ENCODE measurements around the gene RUNX1. TPM values are rescaled to one million over a fixed set of nuclear protein-coding genes. Genes with fewer than 3 reads are reported as not detected.

Gene RUNX1
- polyA plus RNA-seq, 3 donors: 6.2 to 49.7 (median 8.7) TPM

- H3K4me3 Mint-ChIP-seq: no peak overlapping the region
Observed at GRCh38 chr21:34919406-34919805, 129.7 kb downstream of the RUNX1 start.

DNA sequence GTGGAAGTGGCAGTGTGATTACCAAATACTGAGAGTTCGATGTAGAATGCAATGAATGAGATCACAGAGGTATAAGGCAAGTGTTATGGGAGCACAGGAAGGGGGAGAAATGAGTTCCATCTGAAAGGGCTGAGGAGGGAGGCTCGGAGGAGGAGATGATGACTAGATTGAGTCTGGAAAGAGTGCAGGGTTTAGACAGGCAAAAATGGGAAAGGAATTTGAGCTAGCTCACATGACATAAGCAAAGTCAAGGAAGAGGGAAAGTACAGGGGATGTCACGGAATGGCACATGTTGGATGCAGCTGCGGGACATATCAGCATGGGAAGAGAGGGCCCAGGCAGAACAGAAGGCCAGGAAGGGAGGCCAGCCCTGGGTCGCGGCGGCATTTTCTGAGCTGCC lies 132.7 kb downstream of the RUNX1 start:
- Histone ChIP-seq H3K4me1 (ENCODE audit: control insufficient read depth in 1 of 2, insufficient read depth in 2 of 2, low read length in 2 of 2) (peaks cover 30 to 36% of the 10 kb centered on the region in 2 donors), H3K9me3 (replicated peaks in 1 of 2; ENCODE audit: control insufficient read depth in 1 of 2, insufficient read depth in 1 of 2, low read length in 2 of 2) (no peaks in the 10 kb centered on the region), H3K9ac (ENCODE audit: insufficient read depth, low read length, poor library complexity, severe bottlenecking) (no peak overlapping the region), H3K36me3 (replicated peaks in 1 of 2; ENCODE audit: control insufficient read depth in 1 of 2, insufficient read depth in 2 of 2, low read length in 2 of 2) (no peaks in the 10 kb centered on the region), H2AFZ (ENCODE audit: insufficient read depth, low read depth, low read length, poor library complexity, severe bottlenecking) (no peak overlapping the region), H3K4me3 (replicated peaks in 1 of 3; ENCODE audit: low read depth in 2 of 3, low read length in 3 of 3) (no peak overlapping the region), H3K27me3 (ENCODE audit: control insufficient read depth in 2 of 2, insufficient read depth in 2 of 2, low read length in 2 of 2) (no peaks in the 10 kb centered on the region), H4K20me1 (ENCODE audit: insufficient read depth, low read length) (peaks cover 35% of the 10 kb centered on the region), H3K79me2 (ENCODE audit: insufficient read depth, low read length) (peaks cover 99% of the 10 kb centered on the region), H3K27ac (ENCODE audit: low read depth in 1 of 2, low read length in 2 of 2) (no peak overlapping the region), H3K4me2 (replicated peaks; ENCODE audit: extremely low read depth, low read length, poor library complexity, severe bottlenecking) (no peak overlapping the region)
- Mint-ChIP-seq H3K4me3 (no peak overlapping the region), H3K36me3 (peaks cover 19 to 21% of the 10 kb centered on the region in 2 donors), H3K4me1 (peaks cover 58% of the 10 kb centered on the region), H3K9me3 (no peaks in the 10 kb centered on the region), H3K27me3 (ENCODE audit: low read depth in 3 of 3) (no peaks in the 10 kb centered on the region), H3K27ac (peak overlapping the region in 1 of 7 donors; percentile 43)
- no peak for TF ChIP-seq CTCF (IDR thresholded peaks at IDR 0.05)
- no peak for DNase-seq
- intact Hi-C loops (cut with micrococcal nuclease): no loop called here
- WGBS (ENCODE audit: insufficient coverage): 54% methylated on average over 3 of the region's 7 CpGs

More at GRCh38 chr21:34919406-34919805, 129.7 kb downstream of the RUNX1 start:
- Mint-ChIP-seq H3K27ac (peak overlapping the region in 3 of 7 donors; percentile 20 to 61 (median 26)), H3K27me3 (ENCODE audit: low read depth in 3 of 3) (no peaks in the 10 kb centered on the region), H3K36me3 (peaks cover 28 to 37% of the 10 kb centered on the region in 2 donors), H3K9me3 (peaks cover 0 to 5% (median 0%) of the 10 kb centered on the region in 7 donors), H3K4me1 (peaks cover 44% of the 10 kb centered on the region)
- Histone ChIP-seq H3K4me3 (replicated peaks in 1 of 3; ENCODE audit: low read depth in 2 of 3, low read length in 3 of 3) (no peak overlapping the region), H3K27me3 (ENCODE audit: control insufficient read depth in 2 of 2, insufficient read depth in 2 of 2, low read length in 2 of 2) (no peaks in the 10 kb centered on the region), H3K9me3 (replicated peaks in 1 of 2; ENCODE audit: control insufficient read depth in 1 of 2, insufficient read depth in 1 of 2, low read length in 2 of 2) (no peaks in the 10 kb centered on the region), H3K4me1 (ENCODE audit: control insufficient read depth in 1 of 2, insufficient read depth in 2 of 2, low read length in 2 of 2) (peaks cover 12 to 15% of the 10 kb centered on the region in 2 donors), H3K4me2 (replicated peaks; ENCODE audit: extremely low read depth, low read length, poor library complexity, severe bottlenecking) (no peak overlapping the region), H3K9ac (ENCODE audit: insufficient read depth, low read length, poor library complexity, severe bottlenecking) (no peak overlapping the region), H2AFZ (ENCODE audit: insufficient read depth, low read depth, low read length, poor library complexity, severe bottlenecking) (no peak overlapping the region), H3K36me3 (replicated peaks in 1 of 2; ENCODE audit: control insufficient read depth in 1 of 2, insufficient read depth in 2 of 2, low read length in 2 of 2) (no peaks in the 10 kb centered on the region), H3K79me2 (ENCODE audit: insufficient read depth, low read length) (peaks cover 99% of the 10 kb centered on the region), H4K20me1 (ENCODE audit: insufficient read depth, low read length) (peaks cover 25% of the 10 kb centered on the region), H3K27ac (ENCODE audit: low read depth in 1 of 2, low read length in 2 of 2) (no peak overlapping the region)
- 80% methylated on average over 3 of the region's 6 CpGs for WGBS (ENCODE audit: insufficient coverage)
- intact Hi-C loops (cut with micrococcal nuclease): no loop called here
- DNase-seq: no peak
- TF ChIP-seq CTCF (IDR thresholded peaks at IDR 0.05): no peak
